Natural killer cell (primary cell): Measurements from ENCODE around the gene ITGA6. TPM values are rescaled to one million over a fixed set of nuclear protein-coding genes. Genes with fewer than 3 reads are reported as not detected.
A peak's percentile ranks its signal among the peaks of the same experiment; 100 is the strongest.

Source experiments
- ATAC-seq, 3 donors: fragments of 150-1000 bp in 2 of 3; fragments of 200-7000 bp in 1 of 3; cut with Tn5 transposase; 1 replicate in 1 of 3; 2 replicates in 2 of 3; pipeline ENCODE4 v1.10.0; 2021; ENCODE audit warnings: mild to moderate bottlenecking in 2 of 3, moderate library complexity in 2 of 3
- DNase-seq, 2 donors: peaks; one replicate each; pipeline versions ENCODE4 v3.0.0 to v3.0.0-alpha.2; 2013 to 2021; ENCODE audit warnings: mixed read lengths in 1 of 2
- H3K27ac ChIP-seq: one replicate; pipeline ENCODE4 v1.5.1; 2013; ENCODE audit warnings: mild to moderate bottlenecking, low read length
- H3K27me3 ChIP-seq: one replicate; pipeline ENCODE4 v1.6.1; 2013; ENCODE audit warnings: low read length; ENCODE audit not compliant: control insufficient read depth, insufficient read depth
- H3K36me3 ChIP-seq: one replicate; pipeline ENCODE4 v1.6.1; 2013; ENCODE audit warnings: low read length; ENCODE audit not compliant: control insufficient read depth, insufficient read depth
- H3K4me1 ChIP-seq: one replicate; pipeline ENCODE4 v1.6.1; 2013; ENCODE audit warnings: low read length; ENCODE audit not compliant: control insufficient read depth, insufficient read depth
- H3K4me3 ChIP-seq: one replicate; pipeline ENCODE4 v1.5.1; 2013; ENCODE audit warnings: low read length
- H3K9me3 ChIP-seq: one replicate; pipeline ENCODE4 v1.6.1; 2013; ENCODE audit warnings: low read length; ENCODE audit not compliant: control insufficient read depth, insufficient read depth
- H3K27ac Mint-ChIP-seq, 2 donors: one replicate each; pipeline ENCODE4 v1.8.0; 2022; ENCODE audit warnings: mild to moderate bottlenecking in 2 of 2, mixed read lengths in 2 of 2, moderate library complexity in 1 of 2
- H3K27me3 Mint-ChIP-seq, 2 donors: one replicate each; pipeline ENCODE4 v1.8.0; 2022; ENCODE audit warnings: low read depth in 2 of 2, mixed read lengths in 2 of 2
- H3K36me3 Mint-ChIP-seq: one replicate; pipeline ENCODE4 v1.8.0; 2022; ENCODE audit warnings: mixed read lengths
- H3K4me1 Mint-ChIP-seq, 2 donors: one replicate each; pipeline ENCODE4 v1.8.0; 2022; ENCODE audit warnings: mixed read lengths in 2 of 2
- H3K4me3 Mint-ChIP-seq: one replicate; pipeline ENCODE4 v1.8.0; 2022; ENCODE audit warnings: mild to moderate bottlenecking, moderate library complexity, mixed read lengths
- H3K9me3 Mint-ChIP-seq, 2 donors: one replicate each; pipeline ENCODE4 v1.8.0; 2022; ENCODE audit warnings: mixed read lengths in 2 of 2
- CTCF ChIP-seq: fragments of 200-600 bp; IDR thresholded peaks from one replicate; pipeline ENCODE4 v1.8.0; 2022; ENCODE audit warnings: antibody characterized with exemption
- WGBS: methylation state at CpG from one replicate; pipeline ENCODE4 v1.1.7; 2013; ENCODE audit warnings: missing lambda C conversion rate; ENCODE audit not compliant: insufficient coverage; 5-methylcytosine and 5-hydroxymethylcytosine counted together
- intact Hi-C: fragments of 100-400 bp; cut with micrococcal nuclease; formaldehyde crosslinking; loops from one replicate; pipeline ENCODE4 v1.14.2; 2022
- total RNA-seq, 4 donors: library from RNA; stranded (reverse); fragments of 120-200 nt in 1 of 4; gene quantifications; one replicate each; pipeline versions ENCODE4 v1.2.3 to v1.2.4, GENCODE V29; 2013 to 2022

ITGA6 gene
- total RNA-seq, 3 donors from 2014 or later (not counting 1 experiment from before 2014, with no cell fraction given) = 34.0 to 52.8 (median 38.3) TPM

GRCh38 chr2:172512810-172513523 lies 85.6 kb downstream of the ITGA6 start:
- H3K4me1 Mint-ChIP-seq = no peaks in the 10 kb centered on the region
- H3K36me3 Mint-ChIP-seq = peaks cover 11% of the 10 kb centered on the region
- H3K27ac Mint-ChIP-seq = no peak overlapping the region
- H3K36me3 ChIP-seq = no peaks in the 10 kb centered on the region
- ATAC-seq (no peak), DNase-seq (no peak)
- no peaks in the 10 kb centered on the region for H3K27me3 Mint-ChIP-seq
- no peak overlapping the region for H3K27ac ChIP-seq
- intact Hi-C loops = no loop called here
- no peak for TF ChIP-seq CTCF
- 89% methylated on average over 5 of the region's 5 CpGs for WGBS
- H3K9me3 Mint-ChIP-seq = peaks cover 5% of the 10 kb centered on the region in 2 donors
- peaks cover 24% of the 10 kb centered on the region for H3K9me3 ChIP-seq
- H3K4me3 ChIP-seq = no peak overlapping the region
- peaks cover 4% of the 10 kb centered on the region for H3K4me1 ChIP-seq
- no peaks in the 10 kb centered on the region for H3K27me3 ChIP-seq
- H3K4me3 Mint-ChIP-seq = no peak overlapping the region

GRCh38 chr2:172513524-172513900 lies 86.1 kb downstream of the ITGA6 start:
- Mint-ChIP-seq H3K4me3 (no peak overlapping the region), H3K4me1 (no peaks in the 10 kb centered on the region), H3K36me3 (peaks cover 11% of the 10 kb centered on the region), H3K9me3 (peaks cover 5% of the 10 kb centered on the region in 2 donors), H3K27me3 (no peaks in the 10 kb centered on the region), H3K27ac (no peak overlapping the region)
- WGBS = 96% methylated on average over 6 of the region's 6 CpGs
- H3K36me3 ChIP-seq = no peaks in the 10 kb centered on the region
- H3K4me1 ChIP-seq = peaks cover 4% of the 10 kb centered on the region
- H3K27me3 ChIP-seq = no peaks in the 10 kb centered on the region
- intact Hi-C loops = no loop called here
- no peak overlapping the region for H3K4me3 ChIP-seq
- ATAC-seq = peak in 1 of 3 donors; percentile 11
- H3K27ac ChIP-seq = no peak overlapping the region
- H3K9me3 ChIP-seq = peaks cover 24% of the 10 kb centered on the region
- DNase-seq = no peak
- no peak for TF ChIP-seq CTCF

- H3K27ac Mint-ChIP-seq = no peak overlapping the region
- H3K4me3 ChIP-seq = no peak overlapping the region
- no peaks in the 10 kb centered on the region for H3K4me1 Mint-ChIP-seq
- 94% methylated on average over 13 of the region's 15 CpGs for WGBS
- peaks cover 11% of the 10 kb centered on the region for H3K36me3 Mint-ChIP-seq
- H3K27me3 Mint-ChIP-seq = no peaks in the 10 kb centered on the region
- TF ChIP-seq CTCF = no peak
- DNase-seq = no peak
- H3K4me3 Mint-ChIP-seq = peak overlapping the region; percentile 42
- H3K9me3 ChIP-seq = peaks cover 24% of the 10 kb centered on the region
- H3K27me3 ChIP-seq = no peaks in the 10 kb centered on the region
- H3K4me1 ChIP-seq = peaks cover 4% of the 10 kb centered on the region
- H3K9me3 Mint-ChIP-seq = peaks cover 5% of the 10 kb centered on the region in 2 donors
- peak in 1 of 3 donors; percentile 79 for ATAC-seq
- H3K27ac ChIP-seq = no peak overlapping the region
- intact Hi-C loops = no loop called here
- H3K36me3 ChIP-seq = no peaks in the 10 kb centered on the region
These were observed 86.7 kb downstream of the ITGA6 start for GRCh38 chr2:172513935-172514586.
